ENCODE measurements around the gene ZNF30.
"Not testable (repeated sequence)": the region's sequence is repeated elsewhere in the genome, so short reads cannot be mapped to it uniquely, and the experiment has no call there.

Gene ZNF30

DNA sequence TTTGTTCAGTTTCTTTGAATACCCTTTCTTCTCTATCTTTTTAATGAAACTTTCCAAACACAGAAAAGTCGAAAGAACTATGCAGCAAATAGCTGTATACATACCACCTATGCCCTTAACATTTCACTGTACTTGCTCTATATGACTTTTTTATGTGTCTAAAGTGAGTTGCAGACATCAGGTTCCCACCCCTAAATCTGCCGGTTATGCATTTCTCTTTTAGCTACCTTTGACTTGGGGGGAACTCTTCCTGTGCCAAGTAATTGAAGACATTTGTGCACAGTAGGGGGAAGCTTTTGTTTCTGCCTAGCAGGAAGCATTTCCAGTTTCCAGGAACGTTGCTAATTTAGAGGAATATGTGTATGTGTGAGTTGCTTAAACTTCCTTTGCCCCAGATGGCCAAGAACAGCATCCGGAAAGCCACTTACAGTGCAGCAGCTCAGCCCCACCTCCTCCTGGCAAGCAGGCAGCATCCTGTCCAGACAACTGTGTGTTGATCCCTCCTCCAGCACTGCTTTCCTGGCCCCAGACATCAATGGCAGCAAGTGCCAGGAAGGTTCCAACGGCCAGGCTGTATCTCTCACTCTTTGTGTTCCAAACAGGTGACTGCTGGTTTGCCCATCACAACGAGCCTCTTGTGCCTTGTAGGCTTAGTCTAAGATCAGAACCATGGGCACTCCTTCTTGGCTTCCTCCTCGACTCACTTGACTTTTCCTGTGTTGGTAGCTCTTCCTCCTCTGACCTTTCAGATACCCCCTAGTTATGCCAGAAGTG, 58.7 kb downstream of the ZNF30 start:
- no peak for DNase-seq (ENCODE audit: low spot score)

DNA sequence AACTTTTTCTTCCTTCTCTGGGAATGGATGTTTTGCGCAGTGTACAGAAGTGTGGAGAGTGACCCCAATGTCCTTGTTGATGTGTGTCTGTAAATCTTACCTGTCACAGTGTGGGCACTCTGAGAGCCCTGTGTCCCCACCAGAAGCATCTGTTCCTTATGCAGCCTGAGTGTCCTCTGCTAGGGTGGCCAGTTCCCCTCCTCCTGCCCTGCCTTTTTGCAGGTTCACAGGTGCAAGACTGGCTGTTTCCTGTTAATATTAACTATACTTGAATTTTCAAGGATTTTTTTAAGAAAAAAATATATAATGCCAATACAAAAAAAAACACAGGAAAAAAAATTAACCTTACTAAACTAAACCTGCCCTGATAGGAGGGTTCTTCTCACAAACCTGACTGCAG, 61.4 kb downstream of the ZNF30 start:
- DNase-seq (ENCODE audit: low spot score), result no peak

DNA sequence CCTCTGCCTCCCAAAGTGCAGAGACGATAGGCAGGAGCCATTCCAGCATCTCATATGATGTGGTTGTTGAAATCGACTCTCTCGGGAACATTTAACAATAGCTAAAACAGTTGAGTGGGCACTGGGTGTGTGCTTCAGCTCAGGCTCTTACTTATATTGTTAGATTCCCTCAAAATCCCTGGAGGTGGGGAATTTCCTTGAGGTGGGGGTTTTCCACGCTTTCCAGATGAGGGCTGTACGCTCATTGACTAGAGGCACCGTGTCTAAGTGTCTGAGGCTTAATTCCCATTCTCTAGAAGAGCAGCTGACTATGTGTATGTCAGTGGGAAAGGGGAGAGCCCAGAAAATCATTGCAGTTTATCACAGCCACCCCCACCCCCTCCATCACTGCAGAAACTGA, 62.6 kb downstream of the ZNF30 start:
- no peak for DNase-seq (ENCODE audit: low spot score)

DNA sequence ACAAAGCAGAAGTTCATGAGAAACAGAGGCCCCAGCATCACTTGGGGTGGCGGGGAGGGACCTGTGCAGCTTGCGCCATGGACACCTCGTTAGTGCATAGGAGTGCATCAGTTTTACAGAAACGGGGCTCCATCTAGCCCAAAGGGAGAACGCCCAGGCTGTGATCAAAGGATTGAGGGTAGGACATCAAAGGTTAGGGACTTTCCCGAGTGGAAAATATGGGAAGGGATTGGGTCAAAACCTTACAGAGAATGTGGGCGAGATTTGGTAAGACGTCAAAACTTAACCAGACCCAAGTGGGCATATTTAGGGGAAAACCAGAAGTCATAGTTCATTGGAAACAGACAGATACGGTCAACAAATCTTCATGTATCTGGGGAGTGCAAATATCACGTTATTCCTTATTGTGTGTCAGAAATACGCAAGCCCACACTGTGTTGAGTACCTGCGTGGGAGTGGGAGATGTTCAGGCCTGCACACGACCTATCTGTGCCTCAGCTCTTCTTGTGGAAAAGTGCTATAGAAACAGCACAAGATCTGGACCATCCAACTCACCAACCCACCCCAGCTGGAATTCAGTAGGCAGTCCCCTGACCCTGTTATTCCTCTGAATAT, 64.0 kb downstream of the ZNF30 start:
- no peak for DNase-seq (ENCODE audit: low spot score)

DNA sequence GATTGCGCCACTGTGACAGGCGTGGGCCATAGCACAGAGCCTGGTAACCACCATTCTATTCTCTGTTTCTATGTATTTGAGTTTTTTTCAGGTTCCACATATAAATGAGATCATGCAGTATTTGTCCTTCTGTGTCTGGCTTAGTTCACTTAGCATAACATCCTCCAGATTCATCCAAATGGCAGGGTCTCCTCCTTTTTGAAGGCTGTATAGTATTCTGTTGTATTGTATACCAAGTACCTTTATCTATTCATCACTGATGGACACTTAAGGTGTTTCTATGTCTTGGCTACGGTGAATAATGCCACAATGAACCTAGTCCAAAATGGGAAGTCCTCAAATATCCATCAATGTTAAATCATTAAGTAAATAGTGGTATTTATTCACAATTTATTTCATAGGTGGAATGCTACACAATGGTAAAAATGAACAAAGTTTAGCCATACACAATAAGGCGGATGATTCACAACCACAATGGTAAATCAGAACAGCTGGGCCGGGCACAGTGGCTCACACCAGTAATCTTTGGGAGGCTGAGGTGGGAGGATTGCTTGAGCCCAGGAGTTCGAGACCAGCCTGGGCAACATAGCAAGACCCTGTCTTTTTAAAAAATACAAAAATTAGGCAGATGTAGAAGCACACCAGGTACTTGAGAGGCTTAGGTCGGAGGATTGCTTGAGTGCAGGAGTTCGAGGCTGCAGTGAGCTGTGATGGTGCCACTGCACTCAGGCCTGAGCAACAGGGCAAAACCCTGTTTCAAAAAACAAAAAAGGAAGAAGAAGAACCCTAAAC, 65.0 kb downstream of the ZNF30 start:
- no peak for DNase-seq (ENCODE audit: low spot score)

DNA sequence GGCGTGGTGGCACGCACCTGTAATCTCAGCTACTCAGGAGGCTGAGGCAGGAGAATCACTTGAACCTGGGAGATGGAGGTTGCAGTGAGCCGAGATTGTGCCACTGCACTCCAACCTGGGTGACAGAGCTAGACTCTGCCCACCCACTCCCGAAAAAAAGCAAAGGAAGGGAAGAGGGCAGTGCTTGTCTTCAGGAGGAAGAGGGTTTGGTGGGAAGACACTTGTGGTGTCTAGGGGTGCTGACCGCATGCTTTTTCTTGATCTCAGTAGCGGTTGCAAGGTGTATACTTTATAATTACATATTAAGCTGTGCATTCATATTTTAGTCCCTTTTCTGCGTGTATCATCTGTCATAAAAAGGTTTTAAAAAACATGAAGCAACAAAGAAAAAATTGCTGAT, 65.9 kb downstream of the ZNF30 start:
- not testable (repeated sequence) for DNase-seq (ENCODE audit: low spot score)

DNA sequence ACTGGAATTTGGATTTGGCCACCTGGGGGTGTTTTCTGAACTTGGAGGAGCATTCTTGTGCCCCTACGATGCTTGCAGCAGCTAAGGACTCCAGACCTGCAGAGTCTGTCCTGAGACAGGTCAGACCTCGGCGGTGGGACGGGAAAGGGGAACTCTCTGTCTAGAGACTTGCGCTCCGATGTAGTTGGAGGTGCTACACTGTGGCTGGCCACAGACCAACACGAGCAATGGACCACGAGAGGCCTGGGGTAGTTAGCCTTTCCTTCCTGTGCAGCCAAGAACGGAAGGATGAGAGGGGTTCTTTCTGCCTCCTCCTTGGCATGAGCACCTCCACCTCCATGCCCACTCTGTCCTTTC, 67.6 kb downstream of the ZNF30 start:
- DNase-seq (ENCODE audit: low spot score), result no peak

All from left forelimb (tissue), 1 donor.